Fibroblast of skin of right quadriceps (primary cell): ENCODE measurements around the gene LRCH1.

ENCODE experiments used
- DNase-seq: peaks from one replicate; pipeline ENCODE4 v3.0.0-alpha.2; 2013

The LRCH1 gene

GRCh38 chr13:46595136-46595884 lies 42.3 kb downstream of the LRCH1 start:
- DNase-seq: peak; percentile 55

- DNase-seq: no peak
These were observed 42.9 kb downstream of the LRCH1 start for GRCh38 chr13:46595885-46596275.

- no peak for DNase-seq
These were observed 43.5 kb downstream of the LRCH1 start for GRCh38 chr13:46596466-46596865.

- DNase-seq: no peak
These were observed 45.3 kb downstream of the LRCH1 start for GRCh38 chr13:46598140-46598819.

GRCh38 chr13:46598820-46599180 lies 45.8 kb downstream of the LRCH1 start:
- DNase-seq: no peak

- DNase-seq: no peak
These were observed 48.0 kb downstream of the LRCH1 start for GRCh38 chr13:46600943-46601311.

GRCh38 chr13:46602531-46602930 lies 49.6 kb downstream of the LRCH1 start:
- DNase-seq: no peak

GRCh38 chr13:46603165-46603603 lies 50.2 kb downstream of the LRCH1 start:
- DNase-seq: no peak

GRCh38 chr13:46604226-46604990 lies 51.4 kb downstream of the LRCH1 start:
- DNase-seq: no peak

GRCh38 chr13:46605076-46605824 lies 52.3 kb downstream of the LRCH1 start:
- no peak for DNase-seq

GRCh38 chr13:46605825-46606554 lies 53.0 kb downstream of the LRCH1 start:
- DNase-seq: no peak

GRCh38 chr13:46606970-46607369 lies 54.0 kb downstream of the LRCH1 start:
- no peak for DNase-seq

- no peak for DNase-seq
These were observed 55.0 kb downstream of the LRCH1 start for GRCh38 chr13:46607768-46608564.

GRCh38 chr13:46609052-46609451 lies 56.1 kb downstream of the LRCH1 start:
- no peak for DNase-seq

- DNase-seq: no peak
These were observed 56.8 kb downstream of the LRCH1 start for GRCh38 chr13:46609726-46610125.

GRCh38 chr13:46612267-46612666 lies 59.3 kb downstream of the LRCH1 start:
- DNase-seq: no peak

- no peak for DNase-seq
These were observed 60.6 kb downstream of the LRCH1 start for GRCh38 chr13:46613409-46614049.

GRCh38 chr13:46614582-46614981 lies 61.6 kb downstream of the LRCH1 start:
- peak; percentile 58 for DNase-seq

GRCh38 chr13:46615888-46616531 lies 63.0 kb downstream of the LRCH1 start:
- no peak for DNase-seq

GRCh38 chr13:46617229-46617721 lies 64.3 kb downstream of the LRCH1 start:
- DNase-seq: no peak
